ENCODE measurements around the gene SULT1A2. TPM values are rescaled to one million over a fixed set of nuclear protein-coding genes. Genes with fewer than 3 reads are reported as not detected.
"Not testable (repeated sequence)": the region's sequence is repeated elsewhere in the genome, so short reads cannot be mapped to it uniquely, and the experiment has no call there.

The SULT1A2 gene
- total RNA-seq, 1 experiment from 2014 or later: not detected

GRCh38 chr16:28630905-28631304, 34.1 kb upstream of the SULT1A2 start:
- H3K4me1 ChIP-seq (ENCODE audit: insufficient read depth, low read length); H3K9me2 ChIP-seq (replicated peaks; ENCODE audit: low read length); H3K4me3 ChIP-seq (ENCODE audit: low read length); H3K9ac ChIP-seq (ENCODE audit: low read length); H3K27ac ChIP-seq (ENCODE audit: low read length); POLR2A ChIA-PET (ENCODE audit: unreplicated experiment); H4K20me1 ChIP-seq (ENCODE audit: low read length); DNase-seq; H2AFZ ChIP-seq (ENCODE audit: low read length); H3K4me2 ChIP-seq (ENCODE audit: low read length); H3F3A ChIP-seq (ENCODE audit: low read length, unreplicated experiment); H3K27me3 ChIP-seq (ENCODE audit: low read length); intact Hi-C loops (cut with micrococcal nuclease); H3K36me3 ChIP-seq (ENCODE audit: low read depth, low read length); CTCF ChIA-PET; H3K79me2 ChIP-seq (ENCODE audit: low read length); H3K9me3 ChIP-seq (ENCODE audit: low read length); ATAC-seq; BruUV-seq (replicated peaks): not testable (repeated sequence)

DNA sequence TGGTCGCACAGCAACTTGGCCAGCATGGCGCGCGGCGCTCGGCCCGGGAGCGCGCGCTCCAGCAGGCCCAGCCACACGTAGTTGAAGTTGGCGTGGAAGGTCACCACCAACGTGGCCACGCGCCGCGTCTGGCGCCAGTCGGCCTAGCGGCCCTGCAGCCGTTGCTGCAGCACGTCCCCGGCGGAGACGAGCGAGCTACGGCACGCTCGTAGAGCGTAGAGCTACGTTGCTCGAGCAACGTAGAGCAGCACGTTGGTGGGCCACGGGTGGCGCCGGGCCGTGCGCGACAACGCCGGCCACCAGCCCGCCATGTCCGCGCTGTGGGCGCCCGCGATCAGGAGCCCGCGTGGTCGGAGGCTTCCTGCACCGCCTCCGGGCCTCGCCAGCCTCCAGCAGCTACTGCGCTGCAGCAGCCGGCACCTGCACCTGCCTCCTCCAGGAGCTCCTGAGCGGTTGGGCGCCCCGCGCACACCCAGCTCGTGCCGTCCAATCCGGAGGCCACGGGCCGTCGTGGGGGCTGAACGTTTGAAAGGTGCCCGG, 26.4 kb upstream of the SULT1A2 start:
- TF ChIP-seq, protein P1, sequence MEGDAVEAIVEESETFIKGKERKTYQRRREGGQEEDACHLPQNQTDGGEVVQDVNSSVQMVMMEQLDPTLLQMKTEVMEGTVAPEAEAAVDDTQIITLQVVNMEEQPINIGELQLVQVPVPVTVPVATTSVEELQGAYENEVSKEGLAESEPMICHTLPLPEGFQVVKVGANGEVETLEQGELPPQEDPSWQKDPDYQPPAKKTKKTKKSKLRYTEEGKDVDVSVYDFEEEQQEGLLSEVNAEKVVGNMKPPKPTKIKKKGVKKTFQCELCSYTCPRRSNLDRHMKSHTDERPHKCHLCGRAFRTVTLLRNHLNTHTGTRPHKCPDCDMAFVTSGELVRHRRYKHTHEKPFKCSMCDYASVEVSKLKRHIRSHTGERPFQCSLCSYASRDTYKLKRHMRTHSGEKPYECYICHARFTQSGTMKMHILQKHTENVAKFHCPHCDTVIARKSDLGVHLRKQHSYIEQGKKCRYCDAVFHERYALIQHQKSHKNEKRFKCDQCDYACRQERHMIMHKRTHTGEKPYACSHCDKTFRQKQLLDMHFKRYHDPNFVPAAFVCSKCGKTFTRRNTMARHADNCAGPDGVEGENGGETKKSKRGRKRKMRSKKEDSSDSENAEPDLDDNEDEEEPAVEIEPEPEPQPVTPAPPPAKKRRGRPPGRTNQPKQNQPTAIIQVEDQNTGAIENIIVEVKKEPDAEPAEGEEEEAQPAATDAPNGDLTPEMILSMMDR (conservative IDR thresholded peaks at IDR 0.05; ENCODE audit: low read depth, low read length): no peak
- TF ChIP-seq EZH2phosphoT487 (IDR thresholded peaks at IDR 0.05; ENCODE audit: borderline replicate concordance, low read length) (no peak), EZH2 (IDR thresholded peaks at IDR 0.05; ENCODE audit: low read length, unreplicated experiment) (no peak)
- H3K27ac ChIP-seq (ENCODE audit: low read length): no peak overlapping the region
- no peaks in the 10 kb centered on the region for H3K4me1 ChIP-seq (ENCODE audit: insufficient read depth, low read length)
- H3K27me3 ChIP-seq (ENCODE audit: low read length): no peaks in the 10 kb centered on the region
- H3K9me3 ChIP-seq (ENCODE audit: low read length): no peaks in the 10 kb centered on the region
- DNase-seq: peak; percentile 67
- 0 out of 2 replicates have a peak overlapping the region, but pooled peaks have one; percentile 9 for H3K9ac ChIP-seq (ENCODE audit: low read length)
- BruUV-seq (replicated peaks): no TSS peak
- no peaks in the 10 kb centered on the region for H3K36me3 ChIP-seq (ENCODE audit: low read depth, low read length)
- peak overlapping the region; percentile 63 for H3K4me3 ChIP-seq (ENCODE audit: low read length)
- intact Hi-C loops (cut with micrococcal nuclease): no loop called here
- CTCF ChIA-PET: no interaction called here
- POLR2A ChIA-PET (ENCODE audit: unreplicated experiment): no interaction called here
- peak; percentile 97 for ATAC-seq
- H3K79me2 ChIP-seq (ENCODE audit: low read length): no peaks in the 10 kb centered on the region
- peak overlapping the region; percentile 58; the same call in 1 of the 2 replicates for H2AFZ ChIP-seq (ENCODE audit: low read length)
- no peaks in the 10 kb centered on the region for H3F3A ChIP-seq (ENCODE audit: low read length, unreplicated experiment)
- H3K9me2 ChIP-seq (replicated peaks; ENCODE audit: low read length): no peaks in the 10 kb centered on the region
- no peaks in the 10 kb centered on the region for H4K20me1 ChIP-seq (ENCODE audit: low read length)
- peak overlapping the region; percentile 76 for H3K4me2 ChIP-seq (ENCODE audit: low read length)

- CTCF ChIA-PET; intact Hi-C loops (cut with micrococcal nuclease); H3K27me3 ChIP-seq (ENCODE audit: low read length); H3K79me2 ChIP-seq (ENCODE audit: low read length); H3K9me3 ChIP-seq (ENCODE audit: low read length); DNase-seq; H4K20me1 ChIP-seq (ENCODE audit: low read length); H3K36me3 ChIP-seq (ENCODE audit: low read depth, low read length); H3K4me1 ChIP-seq (ENCODE audit: insufficient read depth, low read length); H3F3A ChIP-seq (ENCODE audit: low read length, unreplicated experiment); POLR2A ChIA-PET (ENCODE audit: unreplicated experiment); H3K9me2 ChIP-seq (replicated peaks; ENCODE audit: low read length); H3K27ac ChIP-seq (ENCODE audit: low read length); BruUV-seq (replicated peaks): not testable (repeated sequence)
- peak; percentile 23 for ATAC-seq
- Histone ChIP-seq H3K4me3 (ENCODE audit: low read length) (peak overlapping the region; percentile 63), H2AFZ (ENCODE audit: low read length) (peak overlapping the region; percentile 58; the same call in 1 of the 2 replicates), H3K4me2 (ENCODE audit: low read length) (peak overlapping the region; percentile 76), H3K9ac (ENCODE audit: low read length) (0 out of 2 replicates have a peak overlapping the region, but pooled peaks have one; percentile 9)
These were observed 25.8 kb upstream of the SULT1A2 start for GRCh38 chr16:28622532-28623171.

Data from PC-3 (cell line).